ENCODE measurements around the gene SRPK2. TPM values are rescaled to one million over a fixed set of nuclear protein-coding genes. Genes with fewer than 3 reads are reported as not detected.
"Not testable (repeated sequence)": the region's sequence is repeated elsewhere in the genome, so short reads cannot be mapped to it uniquely, and the experiment has no call there.

The SRPK2 gene
- total RNA-seq, 1 donor from 2014 or later = 69.5 TPM

DNA sequence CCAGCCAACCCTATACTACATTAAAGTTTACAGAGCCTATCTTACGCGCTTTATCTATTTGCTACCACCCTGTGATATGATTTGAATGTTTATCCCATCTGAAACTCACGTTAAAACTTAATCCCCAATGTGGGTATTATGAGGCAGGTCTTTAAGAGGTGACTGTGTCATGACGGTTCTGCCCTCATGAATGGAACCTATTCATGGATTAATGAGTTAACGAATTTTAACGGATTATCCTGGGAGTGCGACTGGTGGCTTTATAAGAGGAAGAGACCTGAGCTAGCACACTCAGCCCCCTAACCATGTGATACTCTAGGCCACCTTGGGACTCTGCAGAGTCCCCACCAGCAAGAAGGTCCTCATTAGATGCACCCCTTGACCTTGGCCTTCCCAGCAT, 37.8 kb downstream of the SRPK2 start:
- Mint-ChIP-seq H3K4me3 (ENCODE audit: unreplicated experiment) (no peak overlapping the region), H3K36me3 (ENCODE audit: unreplicated experiment) (no peaks in the 10 kb centered on the region), H3K27ac (ENCODE audit: unreplicated experiment) (no peak overlapping the region), H3K9me3 (ENCODE audit: unreplicated experiment) (no peaks in the 10 kb centered on the region), H3K27me3 (ENCODE audit: unreplicated experiment) (no peaks in the 10 kb centered on the region), H3K4me1 (ENCODE audit: unreplicated experiment) (peaks cover 43% of the 10 kb centered on the region)
- no peak for TF ChIP-seq CTCF (IDR thresholded peaks at IDR 0.05)
- DNase-seq (ENCODE audit: extremely low spot score, unreplicated experiment) = no peak

DNA sequence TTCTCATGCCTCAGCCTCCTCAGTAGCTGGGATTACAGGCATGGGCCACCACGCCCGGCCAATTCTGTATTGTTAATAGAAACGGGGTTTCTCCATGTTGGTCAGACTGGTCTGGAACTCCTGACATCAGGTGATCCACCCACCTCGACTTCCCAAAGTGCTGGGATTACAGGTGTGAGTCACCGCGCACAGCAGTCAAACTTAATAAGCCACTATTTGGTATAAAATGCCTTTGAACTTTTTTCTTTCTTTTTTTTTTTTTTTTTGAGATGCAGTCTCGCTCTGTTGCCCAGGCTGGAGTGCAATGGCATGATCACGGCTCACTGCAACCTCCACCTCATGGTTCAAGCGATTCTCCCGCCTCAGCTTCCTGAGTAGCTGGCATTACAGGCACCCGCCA, 40.5 kb downstream of the SRPK2 start:
- not testable (repeated sequence) for H3K36me3 Mint-ChIP-seq (ENCODE audit: unreplicated experiment); H3K4me3 Mint-ChIP-seq (ENCODE audit: unreplicated experiment); DNase-seq (ENCODE audit: extremely low spot score, unreplicated experiment); H3K27me3 Mint-ChIP-seq (ENCODE audit: unreplicated experiment); H3K9me3 Mint-ChIP-seq (ENCODE audit: unreplicated experiment); H3K27ac Mint-ChIP-seq (ENCODE audit: unreplicated experiment)
- peaks cover 24% of the 10 kb centered on the region for H3K4me1 Mint-ChIP-seq (ENCODE audit: unreplicated experiment)

DNA sequence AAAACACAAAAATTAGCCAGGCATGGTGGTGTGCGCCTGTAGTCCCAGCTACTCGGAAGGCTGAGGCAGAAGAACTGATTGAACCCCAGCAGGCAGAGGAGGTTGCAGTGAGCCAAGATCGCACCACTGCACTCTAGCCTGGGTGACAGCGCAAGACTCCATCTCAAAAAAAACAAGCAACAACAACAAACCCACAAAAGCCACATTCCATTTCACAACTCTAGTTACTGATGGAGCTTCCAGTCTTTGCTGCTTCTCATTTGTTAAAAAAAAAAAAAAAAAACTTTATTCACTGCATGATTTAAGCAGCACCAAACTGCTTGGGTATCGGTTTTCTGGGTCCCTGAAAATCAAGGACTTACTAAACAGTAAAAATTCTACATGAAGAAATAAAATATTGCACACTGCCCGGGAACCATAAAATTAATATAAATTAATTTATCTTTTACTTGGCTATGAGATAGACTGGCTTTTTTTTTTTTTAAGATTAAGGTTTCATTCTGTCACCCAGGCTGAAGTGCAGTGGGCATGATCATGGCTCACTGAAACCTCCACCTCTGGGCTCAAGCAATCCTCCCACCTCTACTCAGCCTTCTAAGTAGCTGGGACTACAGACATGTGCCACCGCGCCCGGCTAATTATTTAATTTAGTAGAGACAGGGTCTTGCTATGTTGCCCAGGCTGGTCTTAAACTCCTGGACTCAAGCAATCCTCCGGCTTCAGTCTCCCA, 42.0 kb downstream of the SRPK2 start:
- TF ChIP-seq CTCF (IDR thresholded peaks at IDR 0.05) = no peak
- Mint-ChIP-seq H3K4me1 (ENCODE audit: unreplicated experiment) (peaks cover 15% of the 10 kb centered on the region), H3K27ac (ENCODE audit: unreplicated experiment) (no peak overlapping the region), H3K9me3 (ENCODE audit: unreplicated experiment) (no peaks in the 10 kb centered on the region), H3K4me3 (ENCODE audit: unreplicated experiment) (no peak overlapping the region), H3K36me3 (ENCODE audit: unreplicated experiment) (no peaks in the 10 kb centered on the region), H3K27me3 (ENCODE audit: unreplicated experiment) (no peaks in the 10 kb centered on the region)
- no peak for DNase-seq (ENCODE audit: extremely low spot score, unreplicated experiment)

DNA sequence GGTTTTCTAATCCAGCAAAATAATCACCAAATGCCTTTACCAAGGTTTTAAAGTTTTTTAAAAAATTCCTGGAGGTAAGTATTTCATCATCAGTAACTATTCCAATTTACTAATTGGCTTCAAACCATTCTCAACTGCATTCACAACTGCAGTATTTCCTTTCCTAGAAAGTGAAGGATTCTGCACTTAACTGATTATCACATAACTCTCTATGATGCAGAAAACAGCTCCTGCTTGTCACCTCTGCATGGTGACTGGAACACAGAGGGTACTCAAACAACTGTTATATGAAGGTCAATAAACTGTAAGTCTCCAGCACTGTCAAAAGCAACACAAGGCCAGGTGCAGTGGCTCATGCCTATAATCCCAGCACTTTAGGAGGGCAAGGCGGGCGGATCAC, 42.6 kb downstream of the SRPK2 start:
- no peak for DNase-seq (ENCODE audit: extremely low spot score, unreplicated experiment)
- H3K4me3 Mint-ChIP-seq (ENCODE audit: unreplicated experiment) = no peak overlapping the region
- TF ChIP-seq CTCF (IDR thresholded peaks at IDR 0.05) = no peak
- H3K27me3 Mint-ChIP-seq (ENCODE audit: unreplicated experiment) = no peaks in the 10 kb centered on the region
- H3K9me3 Mint-ChIP-seq (ENCODE audit: unreplicated experiment) = no peaks in the 10 kb centered on the region
- peaks cover 12% of the 10 kb centered on the region for H3K4me1 Mint-ChIP-seq (ENCODE audit: unreplicated experiment)
- no peaks in the 10 kb centered on the region for H3K36me3 Mint-ChIP-seq (ENCODE audit: unreplicated experiment)
- H3K27ac Mint-ChIP-seq (ENCODE audit: unreplicated experiment) = no peak overlapping the region

DNA sequence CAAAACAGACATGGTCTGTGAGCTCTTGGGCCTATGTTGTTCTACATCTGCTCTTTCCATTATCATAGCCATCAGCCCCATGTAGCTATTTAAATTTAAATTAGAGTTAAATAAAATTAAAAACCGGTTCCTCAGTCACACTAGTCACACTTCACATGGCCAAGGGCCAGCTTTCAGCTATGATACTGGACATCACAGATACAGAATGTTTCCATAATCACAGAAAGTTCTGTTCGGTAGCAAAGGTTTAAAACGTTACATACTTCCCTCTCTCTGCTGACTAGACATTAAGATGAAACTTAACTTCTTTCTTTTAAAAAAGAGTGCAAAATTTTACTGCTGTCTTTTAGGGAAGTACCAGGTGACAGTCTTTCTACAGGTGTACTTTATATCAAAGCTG, 43.0 kb downstream of the SRPK2 start:
- Mint-ChIP-seq H3K27me3 (ENCODE audit: unreplicated experiment) (no peaks in the 10 kb centered on the region), H3K4me1 (ENCODE audit: unreplicated experiment) (peaks cover 10% of the 10 kb centered on the region), H3K4me3 (ENCODE audit: unreplicated experiment) (no peak overlapping the region), H3K36me3 (ENCODE audit: unreplicated experiment) (no peaks in the 10 kb centered on the region), H3K9me3 (ENCODE audit: unreplicated experiment) (no peaks in the 10 kb centered on the region), H3K27ac (ENCODE audit: unreplicated experiment) (no peak overlapping the region)
- no peak for TF ChIP-seq CTCF (IDR thresholded peaks at IDR 0.05)
- no peak for DNase-seq (ENCODE audit: extremely low spot score, unreplicated experiment)
